Measurements from ENCODE around the gene MIER2.

MIER2 gene

GRCh38 chr19:279656-280055, 64.9 kb downstream of the MIER2 start:
- no peak for TF ChIP-seq TAF1 (IDR thresholded peaks at IDR 0.05; ENCODE audit: borderline replicate concordance, insufficient read depth, low read length)
- no peak for TF ChIP-seq SIN3A (IDR thresholded peaks at IDR 0.05; ENCODE audit: borderline replicate concordance, insufficient read depth, low read length)
- no peak for TF ChIP-seq POLR2AphosphoS5 (IDR thresholded peaks at IDR 0.05; ENCODE audit: low read depth, low read length)
- no peak for TF ChIP-seq REST (IDR thresholded peaks at IDR 0.05; ENCODE audit: insufficient read depth in 1 of 2, low read depth in 2 of 2, low read length in 2 of 2)
- TF ChIP-seq FOXP2 (optimal IDR thresholded peaks at IDR 0.05; ENCODE audit: borderline replicate concordance, extremely low read depth, extremely low read length, insufficient read depth), result no peak

DNA sequence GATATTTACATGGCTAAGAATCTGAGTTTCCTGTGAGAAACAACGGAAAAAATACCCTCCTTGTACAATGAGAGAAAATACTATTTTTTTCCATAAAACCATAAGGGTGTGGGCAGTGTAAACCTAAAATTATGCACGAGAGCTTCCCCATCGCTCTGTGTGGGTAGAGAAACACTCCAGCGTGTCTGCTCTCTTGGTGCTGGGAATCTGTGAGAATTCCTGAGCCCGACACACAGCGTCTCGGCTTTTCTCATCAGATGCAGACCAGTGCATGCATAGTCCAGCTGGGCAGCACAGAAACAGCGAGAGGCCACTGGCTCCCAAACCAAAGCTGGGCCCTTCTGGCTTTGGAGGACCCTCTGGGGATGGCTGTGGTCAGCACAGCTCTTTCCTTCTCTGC, 65.4 kb downstream of the MIER2 start:
- TF ChIP-seq REST (IDR thresholded peaks at IDR 0.05; ENCODE audit: insufficient read depth in 1 of 2, low read depth in 2 of 2, low read length in 2 of 2) (no peak), TAF1 (IDR thresholded peaks at IDR 0.05; ENCODE audit: borderline replicate concordance, insufficient read depth, low read length) (no peak), POLR2AphosphoS5 (IDR thresholded peaks at IDR 0.05; ENCODE audit: low read depth, low read length) (no peak), SIN3A (IDR thresholded peaks at IDR 0.05; ENCODE audit: borderline replicate concordance, insufficient read depth, low read length) (no peak), FOXP2 (optimal IDR thresholded peaks at IDR 0.05; ENCODE audit: borderline replicate concordance, extremely low read depth, extremely low read length, insufficient read depth) (no peak)

DNA sequence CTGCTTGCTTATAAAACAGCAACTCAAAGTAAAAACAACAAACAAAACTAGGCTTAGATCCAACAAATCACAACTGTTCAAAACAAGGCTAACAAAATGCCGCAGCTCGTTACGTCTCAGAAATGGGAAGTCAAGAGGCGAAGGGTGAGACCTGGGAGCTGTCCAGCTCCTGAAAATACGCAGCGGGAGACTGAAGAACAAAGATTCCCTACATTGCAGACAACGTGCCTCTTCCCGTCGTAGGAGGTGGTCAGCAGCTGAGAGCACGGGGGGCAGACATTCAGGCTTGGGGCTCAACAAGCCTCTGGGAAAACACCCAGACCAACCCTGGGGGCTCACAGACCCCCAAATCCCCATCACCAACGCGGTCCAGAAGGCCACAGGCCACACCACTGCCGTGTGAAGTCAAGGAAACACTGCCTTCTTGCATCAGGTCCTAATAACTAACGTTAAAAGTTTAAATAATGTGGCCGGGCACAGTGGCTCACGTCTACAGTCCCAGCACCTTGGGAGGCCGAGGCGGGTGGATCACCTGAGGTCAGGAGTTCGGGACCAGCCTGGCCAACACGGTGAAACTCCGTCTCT, 66.9 kb downstream of the MIER2 start:
- TF ChIP-seq SIN3A (IDR thresholded peaks at IDR 0.05; ENCODE audit: borderline replicate concordance, insufficient read depth, low read length), result no peak
- peak; percentile 85 to 94 for TF ChIP-seq REST (IDR thresholded peaks at IDR 0.05; ENCODE audit: insufficient read depth in 1 of 2, low read depth in 2 of 2, low read length in 2 of 2)

DNA sequence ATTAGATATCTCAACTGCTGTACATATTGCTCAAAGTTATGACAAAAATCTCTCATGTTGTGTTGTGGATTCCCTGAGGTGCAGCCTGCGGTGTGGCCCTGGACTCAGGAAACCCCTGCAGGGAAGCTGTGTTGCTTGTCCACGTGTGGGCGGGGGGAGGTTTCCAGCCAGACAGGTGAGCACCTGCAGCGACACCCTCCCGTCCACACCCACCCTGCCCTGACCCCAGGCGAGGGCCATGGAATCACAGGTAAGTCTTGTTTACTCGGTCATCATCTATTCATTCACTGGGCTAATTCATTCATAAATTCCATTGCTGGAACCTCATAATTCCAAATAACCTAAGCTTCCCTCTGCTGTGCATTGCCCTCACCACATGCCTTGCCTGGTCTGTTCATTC, 67.5 kb downstream of the MIER2 start:
- TF ChIP-seq TAF1 (IDR thresholded peaks at IDR 0.05; ENCODE audit: borderline replicate concordance, insufficient read depth, low read length) (no peak), POLR2AphosphoS5 (IDR thresholded peaks at IDR 0.05; ENCODE audit: low read depth, low read length) (no peak), REST (IDR thresholded peaks at IDR 0.05; ENCODE audit: insufficient read depth in 1 of 2, low read depth in 2 of 2, low read length in 2 of 2) (no peak), FOXP2 (optimal IDR thresholded peaks at IDR 0.05; ENCODE audit: borderline replicate concordance, extremely low read depth, extremely low read length, insufficient read depth) (no peak), SIN3A (IDR thresholded peaks at IDR 0.05; ENCODE audit: borderline replicate concordance, insufficient read depth, low read length) (no peak)

Data from PFSK-1 (cell line).